ENCODE results near the gene DEPDC1B. TPM values are rescaled to one million over a fixed set of nuclear protein-coding genes. Genes with fewer than 3 reads are reported as not detected.
"Not testable (repeated sequence)": the region's sequence is repeated elsewhere in the genome, so short reads cannot be mapped to it uniquely, and the experiment has no call there.

DEPDC1B gene
- total RNA-seq (2014; rRNA removed; shearing (Covaris generic)): 31.4 and 33.9 TPM in 2 replicates

GRCh38 chr5:60699609-60700415 is at the start of gene DEPDC1B:
Gene DEPDC1B, minus strand, starts transcription at chr5:60700166. Its CDS starts 73 bp downstream, at chr5:60700093.
- peak within 1 kb of the TSS; percentile 92 for H3K27ac ChIP-seq
- DNase-seq: peak; percentile 92 to 93
- H3K36me3 ChIP-seq: no peaks in the 10 kb centered on the region
- H3K4me3 ChIP-seq: peak within 1 kb of the TSS; percentile 79
- peaks cover 7% of the 10 kb centered on the region for H3K4me1 ChIP-seq
- H3K27me3 ChIP-seq: no peaks in the 10 kb centered on the region
- H3K9me3 ChIP-seq (replicated peaks): no peaks in the 10 kb centered on the region

- DNase-seq: no peak
- H3K4me1 ChIP-seq: no peaks in the 10 kb centered on the region
- no peaks in the 10 kb centered on the region for H3K27me3 ChIP-seq
- no peak overlapping the region for H3K27ac ChIP-seq
- H3K4me3 ChIP-seq: no peak overlapping the region
- H3K9me3 ChIP-seq (replicated peaks): no peaks in the 10 kb centered on the region; the same call in 1 of the 2 replicates
- H3K36me3 ChIP-seq: no peaks in the 10 kb centered on the region
Observed at GRCh38 chr5:60744682-60745081, 44.7 kb upstream of the DEPDC1B start.

GRCh38 chr5:60743511-60744314 is 43.7 kb upstream of the DEPDC1B start:
- no peak overlapping the region for H3K4me3 ChIP-seq
- H3K36me3 ChIP-seq: no peaks in the 10 kb centered on the region
- no peak overlapping the region for H3K27ac ChIP-seq
- no peak for DNase-seq
- no peaks in the 10 kb centered on the region for H3K4me1 ChIP-seq
- no peaks in the 10 kb centered on the region; the same call in 1 of the 2 replicates for H3K9me3 ChIP-seq (replicated peaks)
- no peaks in the 10 kb centered on the region for H3K27me3 ChIP-seq

- no peaks in the 10 kb centered on the region for H3K36me3 ChIP-seq
- no peak overlapping the region for H3K4me3 ChIP-seq
- H3K9me3 ChIP-seq (replicated peaks): no peaks in the 10 kb centered on the region; the same call in 1 of the 2 replicates
- no peaks in the 10 kb centered on the region for H3K4me1 ChIP-seq
- no peaks in the 10 kb centered on the region for H3K27me3 ChIP-seq
- no peak overlapping the region for H3K27ac ChIP-seq
- DNase-seq: no peak
Observed at GRCh38 chr5:60740322-60740721, 40.4 kb upstream of the DEPDC1B start.

GRCh38 chr5:60738933-60739332 is 39.0 kb upstream of the DEPDC1B start:
- H3K27me3 ChIP-seq: no peaks in the 10 kb centered on the region
- no peak for DNase-seq
- no peaks in the 10 kb centered on the region; the same call in 1 of the 2 replicates for H3K9me3 ChIP-seq (replicated peaks)
- H3K4me1 ChIP-seq: no peaks in the 10 kb centered on the region
- no peaks in the 10 kb centered on the region for H3K36me3 ChIP-seq
- no peak overlapping the region for H3K4me3 ChIP-seq
- H3K27ac ChIP-seq: no peak overlapping the region

GRCh38 chr5:60738461-60738860 is 38.5 kb upstream of the DEPDC1B start:
- Histone ChIP-seq H3K9me3 (replicated peaks) (no peaks in the 10 kb centered on the region; the same call in 1 of the 2 replicates), H3K27me3 (no peaks in the 10 kb centered on the region), H3K27ac (no peak overlapping the region), H3K4me1 (no peaks in the 10 kb centered on the region), H3K4me3 (no peak overlapping the region), H3K36me3 (no peaks in the 10 kb centered on the region)
- DNase-seq: no peak

- H3K36me3 ChIP-seq; H3K27me3 ChIP-seq; H3K27ac ChIP-seq; H3K4me1 ChIP-seq; H3K9me3 ChIP-seq (replicated peaks); H3K4me3 ChIP-seq; DNase-seq: not testable (repeated sequence)
Observed at GRCh38 chr5:60730858-60731257, 30.9 kb upstream of the DEPDC1B start.

- Histone ChIP-seq H3K27ac (no peak overlapping the region), H3K27me3 (no peaks in the 10 kb centered on the region), H3K4me3 (no peak overlapping the region), H3K4me1 (no peaks in the 10 kb centered on the region), H3K9me3 (replicated peaks) (no peaks in the 10 kb centered on the region), H3K36me3 (no peaks in the 10 kb centered on the region)
- no peak for DNase-seq
Observed at GRCh38 chr5:60727033-60727679, 27.2 kb upstream of the DEPDC1B start.

GRCh38 chr5:60724126-60724525 is 24.2 kb upstream of the DEPDC1B start:
- Histone ChIP-seq H3K4me3 (no peak overlapping the region), H3K27ac (no peak overlapping the region), H3K36me3 (no peaks in the 10 kb centered on the region), H3K4me1 (no peaks in the 10 kb centered on the region), H3K9me3 (replicated peaks) (no peaks in the 10 kb centered on the region), H3K27me3 (no peaks in the 10 kb centered on the region)
- no peak for DNase-seq

- Histone ChIP-seq H3K4me3 (no peak overlapping the region), H3K4me1 (no peaks in the 10 kb centered on the region), H3K27me3 (no peaks in the 10 kb centered on the region), H3K36me3 (no peaks in the 10 kb centered on the region), H3K27ac (no peak overlapping the region), H3K9me3 (replicated peaks) (no peaks in the 10 kb centered on the region)
- no peak for DNase-seq
Observed at GRCh38 chr5:60722416-60722815, 22.4 kb upstream of the DEPDC1B start.

- Histone ChIP-seq H3K27ac (no peak overlapping the region), H3K4me3 (no peak overlapping the region), H3K4me1 (no peaks in the 10 kb centered on the region), H3K27me3 (no peaks in the 10 kb centered on the region), H3K36me3 (no peaks in the 10 kb centered on the region), H3K9me3 (replicated peaks) (no peaks in the 10 kb centered on the region)
- DNase-seq: no peak
Observed at GRCh38 chr5:60719329-60719728, 19.4 kb upstream of the DEPDC1B start.

- no peaks in the 10 kb centered on the region for H3K36me3 ChIP-seq
Observed at GRCh38 chr5:60718166-60718892, 18.4 kb upstream of the DEPDC1B start.

GRCh38 chr5:60715201-60715928 is 15.4 kb upstream of the DEPDC1B start:
- H3K9me3 ChIP-seq (replicated peaks); H3K4me3 ChIP-seq; H3K36me3 ChIP-seq; DNase-seq; H3K27ac ChIP-seq; H3K4me1 ChIP-seq; H3K27me3 ChIP-seq: not testable (repeated sequence)

More at GRCh38 chr5:60718166-60718892, 18.4 kb upstream of the DEPDC1B start:
- Histone ChIP-seq H3K27me3 (no peaks in the 10 kb centered on the region), H3K4me3 (no peak overlapping the region), H3K27ac (no peak overlapping the region), H3K4me1 (no peaks in the 10 kb centered on the region), H3K9me3 (replicated peaks) (no peaks in the 10 kb centered on the region)
- no peak for DNase-seq

- Histone ChIP-seq H3K9me3 (replicated peaks) (no peaks in the 10 kb centered on the region), H3K4me3 (no peak overlapping the region), H3K27me3 (no peaks in the 10 kb centered on the region), H3K36me3 (no peaks in the 10 kb centered on the region), H3K27ac (no peak overlapping the region), H3K4me1 (no peaks in the 10 kb centered on the region)
- DNase-seq: no peak
Observed at GRCh38 chr5:60712950-60713349, 13.0 kb upstream of the DEPDC1B start.
